Renal cortex interstitium (tissue), 11 donors: ENCODE results near the gene INTS12. TPM values are rescaled to one million over a fixed set of nuclear protein-coding genes. Genes with fewer than 3 reads are reported as not detected.
A peak's percentile ranks its signal among the peaks of the same experiment; 100 is the strongest.
"Not testable (repeated sequence)": the region's sequence is repeated elsewhere in the genome, so short reads cannot be mapped to it uniquely, and the experiment has no call there.

Source experiments
- DNase-seq, 11 donors: peaks; one replicate each; pipeline ENCODE4 v3.0.0-alpha.2; 2013; ENCODE audit warnings: low read depth in 9 of 11, low spot score in 4 of 11; ENCODE audit errors: extremely low read depth in 1 of 11
- polyA plus RNA-seq, 3 donors: library from polyadenylated mRNA; unstranded; fragments of 120-200 nt; gene quantifications; one replicate each; pipeline ENCODE4 v1.2.1, GENCODE V29; 2013; ENCODE audit not compliant: insufficient read length in 3 of 3

The INTS12 gene
- polyA plus RNA-seq, 3 donors: 30.0 to 38.8 (median 33.0) TPM

DNA sequence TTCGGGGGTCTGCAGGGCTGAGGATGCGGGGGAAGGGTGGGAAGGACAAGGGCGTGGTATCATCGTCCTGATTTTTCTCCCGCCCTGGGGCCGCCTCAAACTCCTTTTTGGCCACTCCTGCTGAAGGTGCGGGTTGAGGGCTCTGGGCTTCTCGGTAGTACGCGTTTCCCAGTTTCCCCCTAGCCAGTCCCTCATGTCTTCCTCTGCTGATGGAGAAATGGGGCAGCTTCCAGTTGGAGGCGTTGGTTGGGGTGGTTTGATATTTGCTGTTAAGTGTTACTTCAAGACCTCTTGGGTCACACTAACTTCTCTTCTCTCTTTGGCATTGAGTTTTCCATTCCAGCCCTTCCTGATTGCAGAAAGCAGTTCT, 577 bp upstream of the INTS12 start:
- peak in 6 of 11 donors; percentile 18 to 39 (median 25) for DNase-seq

DNA sequence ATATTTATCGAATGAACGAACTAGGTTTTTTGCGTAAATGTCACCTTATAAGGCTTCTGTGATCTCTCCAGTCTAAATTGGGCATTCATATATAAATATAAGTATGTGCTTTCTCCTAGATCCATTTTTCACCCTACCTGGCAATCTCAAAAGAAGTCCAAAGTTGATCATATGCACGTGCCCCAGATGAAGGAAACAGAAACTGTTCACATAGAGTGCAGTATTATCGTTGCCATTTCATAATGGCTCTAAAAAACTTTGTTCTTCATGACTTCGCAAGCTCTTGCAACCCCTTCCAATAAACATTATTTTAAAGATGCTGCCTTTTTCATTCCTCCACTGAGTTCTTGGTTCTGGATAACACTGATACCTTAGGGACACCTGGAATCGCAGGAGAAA, 708 bp downstream of the INTS12 start:
- no peak for DNase-seq

DNA sequence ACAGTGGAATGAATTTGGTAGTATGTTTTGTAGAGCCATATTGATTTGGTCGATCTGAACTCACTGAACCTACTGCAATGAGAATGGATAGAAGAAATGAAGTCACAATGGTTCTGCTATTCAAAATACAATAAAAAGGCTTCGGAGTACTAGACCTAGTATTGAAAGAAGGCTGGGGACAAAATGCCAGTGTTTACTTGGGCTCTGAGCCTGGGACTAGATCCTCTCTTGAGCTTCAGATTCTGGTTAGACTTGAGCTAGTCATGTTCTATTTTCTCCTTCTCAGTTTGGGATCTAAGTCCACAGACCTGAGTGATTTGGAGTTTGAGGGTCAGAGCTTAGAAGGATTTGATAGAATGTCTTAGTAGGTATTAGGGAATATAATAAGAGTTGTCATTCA, 9.9 kb downstream of the INTS12 start:
- DNase-seq: no peak

DNA sequence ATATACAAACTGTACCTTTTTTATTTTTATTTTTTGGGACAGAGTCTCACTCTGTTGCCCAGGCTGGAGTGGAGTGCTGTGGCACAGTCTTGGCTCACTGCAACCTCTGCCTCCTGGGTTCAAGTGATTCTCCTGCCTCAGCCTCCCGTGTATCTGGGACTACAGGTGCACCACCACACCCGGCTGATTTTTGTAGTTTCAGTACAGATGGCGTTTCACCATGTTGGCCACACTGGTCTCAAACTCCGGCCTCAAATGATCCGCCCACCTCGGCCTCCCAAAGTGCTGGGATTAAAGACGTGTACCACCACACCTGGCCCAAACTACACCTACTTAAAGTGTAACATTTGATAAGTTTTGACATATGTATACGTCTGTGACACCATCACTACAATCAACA, 12.7 kb downstream of the INTS12 start:
- DNase-seq: not testable (repeated sequence)

DNA sequence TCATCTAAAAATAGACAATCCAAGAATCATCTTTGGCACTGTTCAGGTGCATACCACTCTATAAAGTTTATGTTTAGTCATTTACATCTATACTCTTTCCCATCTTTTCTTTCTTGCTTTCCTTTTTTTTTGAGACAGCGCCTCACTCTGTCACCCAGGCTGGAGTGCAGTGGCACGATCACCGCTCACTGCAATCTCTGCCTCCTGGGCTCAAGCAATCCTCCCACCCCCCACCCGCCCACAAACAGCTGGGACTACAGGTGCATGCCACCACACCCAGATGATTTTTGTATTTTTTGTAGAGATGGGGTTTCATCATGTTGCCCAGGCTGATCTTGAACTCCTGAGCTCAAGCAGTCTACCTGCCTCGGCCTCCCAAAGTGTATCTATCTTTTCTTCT, 13.7 kb downstream of the INTS12 start:
- not testable (repeated sequence) for DNase-seq

DNA sequence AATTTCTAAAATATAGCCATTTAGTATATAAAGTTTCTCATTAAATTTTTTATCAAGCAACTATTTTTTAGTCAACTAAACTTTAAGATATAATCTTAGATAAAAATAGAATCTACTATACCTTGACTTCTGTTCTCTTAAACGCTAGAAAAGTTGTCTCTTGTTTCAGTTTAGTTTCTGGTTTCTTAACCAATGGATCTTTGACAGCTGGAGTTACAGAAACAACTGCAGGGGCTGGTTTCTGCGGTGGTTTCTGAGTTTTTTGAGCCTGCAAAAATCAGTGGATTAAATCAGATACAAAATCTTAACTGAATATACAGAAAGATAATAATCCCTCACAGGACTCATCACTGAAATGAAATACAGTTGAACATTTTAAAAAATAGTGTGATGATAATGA, 21.9 kb downstream of the INTS12 start:
- DNase-seq: no peak

DNA sequence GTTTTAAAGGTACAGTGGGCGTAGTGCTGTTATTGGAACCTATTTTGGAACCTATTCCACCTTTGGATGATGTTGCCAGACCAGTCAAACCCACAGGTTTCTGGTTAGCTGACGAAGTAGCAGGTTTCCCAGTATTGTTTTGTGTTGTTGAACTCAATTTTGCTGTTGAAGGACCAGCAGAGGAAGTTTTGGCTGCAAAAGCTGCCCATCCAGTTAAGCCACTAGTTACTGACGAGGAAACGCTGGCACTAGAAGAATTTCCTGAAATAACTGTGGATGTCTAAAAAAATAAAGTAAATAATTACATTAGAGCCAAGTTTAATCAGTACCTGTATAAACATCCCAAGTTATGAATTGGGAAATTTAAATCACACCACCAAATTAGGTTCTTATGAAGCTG, 25.5 kb downstream of the INTS12 start:
- peak in 3 of 11 donors; percentile 3 to 20 (median 4) for DNase-seq

DNA sequence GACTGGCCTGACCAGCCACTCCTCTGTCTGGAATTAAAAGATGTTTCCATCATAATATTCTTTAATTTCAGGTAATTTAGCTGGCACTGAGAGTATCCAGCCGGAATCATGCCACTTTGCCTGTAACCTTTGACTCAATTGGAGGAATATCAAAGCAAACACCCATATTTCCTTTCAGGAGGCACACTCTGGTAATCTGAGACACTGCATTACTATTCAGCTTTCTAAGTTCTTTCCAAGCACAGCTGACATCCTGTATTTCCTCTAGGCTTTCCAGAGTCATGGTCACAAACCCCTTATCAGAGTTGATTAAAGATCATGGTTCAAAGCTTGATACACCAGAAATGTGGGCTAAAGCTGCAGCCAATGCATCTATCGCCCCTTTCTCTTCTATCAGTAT, 29.3 kb downstream of the INTS12 start:
- no peak for DNase-seq

DNA sequence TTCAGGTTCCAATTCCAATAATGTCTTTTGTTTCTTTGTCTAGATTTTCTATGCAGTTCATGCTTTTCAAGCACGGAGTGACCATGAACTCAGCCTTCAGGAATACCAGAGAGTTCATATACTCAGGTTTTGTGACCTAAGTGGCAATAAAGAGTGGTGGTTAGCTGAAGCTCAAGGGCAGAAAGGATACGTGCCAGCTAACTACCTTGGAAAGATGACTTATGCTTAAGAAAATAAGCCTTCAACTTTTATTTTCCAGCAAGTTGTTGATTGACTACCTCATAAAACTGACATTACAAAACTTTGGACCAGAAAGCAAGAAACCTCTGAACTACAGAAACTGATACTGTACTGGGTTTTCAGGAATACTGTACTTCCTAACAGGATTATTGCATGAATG, 30.8 kb downstream of the INTS12 start:
- DNase-seq: no peak

DNA sequence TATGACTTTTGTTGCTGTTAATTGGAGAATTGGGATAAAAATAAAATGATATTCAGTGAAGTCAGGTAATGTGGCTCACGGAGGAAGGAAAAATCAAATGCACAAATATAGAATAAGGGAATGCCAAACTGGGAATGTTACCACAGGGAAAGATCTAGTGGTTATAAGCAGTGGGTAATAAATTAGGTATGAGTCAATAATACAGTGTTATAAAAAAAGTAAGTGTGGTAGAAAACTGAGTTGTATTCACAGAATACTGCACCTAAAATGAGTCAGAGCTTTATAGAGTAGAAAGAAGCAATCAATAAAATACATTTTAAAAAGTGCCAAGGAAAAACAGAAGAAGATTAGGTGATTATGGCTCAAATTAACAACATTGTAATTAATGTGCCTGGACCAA, 34.5 kb downstream of the INTS12 start:
- no peak for DNase-seq

DNA sequence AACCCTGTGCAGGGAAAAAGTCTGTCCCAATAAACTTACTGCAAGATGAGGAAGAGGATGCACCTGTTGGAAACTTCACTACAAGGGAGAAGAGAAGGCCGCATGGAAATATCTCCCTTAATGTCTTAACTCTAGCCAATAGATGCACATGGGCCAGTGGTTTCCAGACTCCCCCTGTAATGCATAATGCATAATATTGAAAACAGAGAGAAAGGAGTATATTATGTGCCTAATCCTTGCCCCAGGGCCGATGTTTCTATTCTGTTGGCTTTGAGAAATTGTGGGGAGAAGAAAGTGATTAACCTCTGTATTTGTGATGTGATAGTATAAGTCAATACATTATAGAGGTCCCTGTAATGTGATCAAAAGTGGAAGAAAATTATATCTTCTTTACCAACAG, 37.2 kb downstream of the INTS12 start:
- DNase-seq: no peak

DNA sequence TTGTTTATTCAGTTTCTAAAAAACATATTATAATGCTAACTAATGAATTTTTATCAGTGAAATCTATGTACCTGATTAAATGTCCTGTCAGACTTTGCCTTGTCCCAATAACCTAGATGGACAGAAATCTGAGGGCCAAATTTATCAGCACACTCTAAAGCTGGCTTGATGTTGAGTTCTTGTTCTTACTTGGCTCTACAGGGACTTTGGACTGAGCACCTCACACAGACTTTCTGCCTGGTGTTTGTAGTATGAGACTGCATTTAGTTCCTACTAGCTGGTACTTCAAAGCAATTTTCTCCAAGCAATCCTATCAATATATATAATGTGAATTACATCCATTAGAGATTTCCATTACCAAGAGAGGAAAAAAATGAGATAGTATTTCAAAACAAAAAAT, 37.8 kb downstream of the INTS12 start:
- DNase-seq: no peak

DNA sequence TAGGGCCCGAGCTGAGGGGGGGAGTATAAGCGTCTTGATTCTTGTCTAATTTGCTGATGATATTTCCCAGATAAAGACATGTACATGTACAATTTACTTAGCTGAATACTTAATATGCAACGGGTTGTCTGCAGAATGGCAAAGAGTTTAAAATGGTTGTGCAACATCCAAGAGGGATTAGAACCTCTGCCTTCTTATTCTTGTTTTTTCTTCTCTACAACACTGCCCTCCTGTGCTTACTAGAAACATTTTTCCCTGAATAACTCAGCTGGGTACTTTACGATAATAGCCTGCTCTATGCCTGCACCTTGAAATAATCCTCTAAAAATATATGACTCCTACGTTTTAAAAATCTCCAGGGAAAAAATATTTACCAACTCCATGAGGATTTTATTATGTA, 41.8 kb downstream of the INTS12 start:
- DNase-seq: peak in 1 of 11 donors; percentile 11

DNA sequence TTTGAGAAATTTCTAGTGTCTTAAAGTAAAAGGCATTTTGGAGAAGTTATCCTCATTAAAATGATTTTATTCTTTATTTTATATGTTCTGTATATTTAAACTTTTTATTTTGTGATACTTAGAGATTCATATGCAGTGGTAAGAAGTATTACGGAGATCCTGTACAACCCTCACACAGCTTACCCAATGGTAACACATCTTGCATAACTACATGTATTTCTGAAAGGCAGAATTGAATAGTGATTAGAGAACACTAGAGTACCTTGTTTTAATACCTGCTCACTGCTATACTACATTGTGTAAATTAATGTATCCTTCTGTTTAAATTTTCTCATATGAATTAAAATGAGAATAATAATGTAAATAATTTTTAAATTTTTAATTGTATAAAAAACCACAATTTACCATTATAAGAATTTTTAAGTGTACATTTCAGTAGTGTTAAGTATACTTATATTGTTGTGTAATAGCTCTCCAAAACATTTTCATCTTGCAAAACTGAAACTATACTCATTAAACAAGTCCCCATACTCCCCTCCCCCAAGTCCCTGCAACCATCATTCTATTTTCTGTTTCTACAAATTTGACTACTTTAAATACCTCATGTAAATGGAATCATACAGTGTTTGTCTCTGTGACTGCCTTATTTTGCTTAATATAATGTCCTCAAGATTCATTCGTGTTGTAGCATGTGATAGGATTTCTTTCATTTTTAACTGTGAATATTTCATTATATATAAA, 45.4 kb downstream of the INTS12 start:
- DNase-seq: no peak

DNA sequence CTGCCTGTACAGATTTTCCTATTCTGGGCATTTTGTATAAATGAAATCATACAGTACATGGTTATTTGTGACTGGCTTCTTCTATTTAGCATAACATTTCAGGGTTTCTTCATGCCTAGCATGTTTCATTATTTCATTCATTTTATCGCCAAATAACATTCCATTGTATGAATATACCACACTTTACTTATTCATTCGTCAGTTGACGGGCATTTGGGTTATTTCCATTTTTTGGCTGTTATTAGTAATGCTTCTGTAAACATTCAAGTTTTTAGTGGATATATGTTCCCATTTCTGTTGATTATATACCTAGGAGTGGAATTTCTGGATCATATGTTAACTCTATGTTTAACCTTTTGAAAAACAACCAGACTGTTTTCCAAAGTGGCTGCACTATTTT, 47.5 kb downstream of the INTS12 start:
- no peak for DNase-seq

DNA sequence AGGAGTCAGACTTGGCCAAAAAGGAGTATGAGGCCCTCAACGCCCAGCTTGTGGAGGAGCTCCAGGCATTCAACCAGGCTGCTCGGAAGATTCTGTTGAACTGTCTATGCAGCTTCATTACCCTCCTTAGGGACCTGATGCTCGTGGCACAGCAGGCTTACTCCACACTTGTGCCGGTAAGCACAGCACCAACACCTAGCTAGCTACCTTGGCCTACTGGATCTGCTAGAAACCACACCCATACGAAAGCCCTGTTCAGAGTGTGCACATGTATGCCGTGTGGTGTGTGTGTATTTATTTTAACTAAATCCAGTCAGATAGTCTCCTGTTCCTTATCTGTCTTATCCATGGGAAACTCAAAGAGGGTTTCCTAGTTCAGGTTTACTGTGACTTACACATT, 49.3 kb downstream of the INTS12 start:
- no peak for DNase-seq

DNA sequence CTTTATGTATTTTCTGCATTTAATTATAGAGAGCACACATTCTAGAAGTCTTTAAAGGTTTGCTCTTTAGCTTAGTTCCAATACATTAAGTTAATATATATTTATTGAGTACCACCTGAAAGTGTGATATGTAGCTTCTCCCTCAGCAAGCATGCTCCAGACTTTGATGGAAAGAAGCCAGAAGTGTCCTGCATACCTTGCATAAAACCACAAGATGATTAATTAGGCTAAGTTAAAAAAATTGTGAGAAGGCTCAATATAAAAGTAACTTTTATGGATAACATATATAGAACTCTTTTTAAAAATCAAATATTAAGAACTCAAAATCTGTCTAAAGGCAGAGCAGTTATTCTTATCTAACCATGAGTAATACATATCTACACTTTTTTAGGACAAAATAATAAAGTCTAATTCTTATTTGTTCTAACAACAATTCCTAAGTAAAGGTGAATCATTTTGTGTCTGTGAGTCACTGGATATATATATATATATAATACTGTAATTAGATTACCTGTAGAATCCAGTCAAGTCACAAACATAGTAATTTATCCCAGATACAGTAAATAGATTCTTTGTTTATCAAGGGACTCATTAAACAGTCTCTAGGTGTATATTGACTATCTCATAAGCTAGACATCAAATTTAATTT, 51.2 kb downstream of the INTS12 start:
- DNase-seq: no peak

DNA sequence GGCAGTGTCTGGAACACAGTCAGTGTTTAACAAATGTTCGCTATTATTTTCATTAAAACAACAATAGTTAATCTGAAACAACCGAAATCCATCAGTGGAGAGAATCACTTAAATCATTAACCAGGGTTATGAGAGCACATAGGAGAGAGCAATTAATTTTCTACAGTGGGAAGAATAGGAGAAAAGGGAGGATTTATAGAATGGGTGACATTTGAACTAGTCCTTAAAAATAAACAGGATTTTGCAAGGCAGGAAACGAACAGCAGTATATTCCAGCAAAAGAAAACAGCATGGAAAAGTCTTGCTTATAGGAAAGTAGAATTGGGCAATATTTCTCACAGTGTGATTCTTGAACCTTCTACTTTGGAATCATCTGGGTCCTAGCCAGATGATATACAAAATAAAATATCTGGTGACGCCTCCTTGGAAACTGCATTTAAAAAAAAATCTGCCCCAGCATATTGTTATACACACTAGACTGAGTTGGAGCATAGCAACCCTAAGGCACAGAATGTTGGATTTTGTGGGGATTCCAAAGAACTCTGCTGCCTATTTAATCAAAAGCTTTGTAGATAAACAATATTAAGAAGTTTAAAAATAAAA, 56.1 kb downstream of the INTS12 start:
- peak in 5 of 11 donors; percentile 29 to 63 (median 39) for DNase-seq

DNA sequence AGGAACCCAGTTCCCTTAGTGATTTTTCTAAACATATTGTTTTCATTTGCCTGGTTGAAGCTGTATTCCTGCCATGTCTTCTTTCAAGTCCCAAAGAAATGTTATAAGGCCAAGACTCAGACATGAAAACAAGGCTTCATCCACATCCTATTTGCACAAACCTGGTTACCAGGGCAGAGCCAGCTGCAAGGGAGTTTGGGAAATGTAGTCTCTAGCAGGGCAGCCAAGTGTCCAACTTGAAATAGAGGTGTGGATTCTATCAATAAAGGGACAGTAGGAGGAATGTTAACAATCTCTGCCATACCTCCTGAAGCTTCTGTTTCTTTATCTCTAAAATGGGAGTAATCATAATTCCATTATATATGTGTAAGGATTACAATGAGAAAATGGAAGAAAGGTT, 56.6 kb downstream of the INTS12 start:
- DNase-seq: no peak

DNA sequence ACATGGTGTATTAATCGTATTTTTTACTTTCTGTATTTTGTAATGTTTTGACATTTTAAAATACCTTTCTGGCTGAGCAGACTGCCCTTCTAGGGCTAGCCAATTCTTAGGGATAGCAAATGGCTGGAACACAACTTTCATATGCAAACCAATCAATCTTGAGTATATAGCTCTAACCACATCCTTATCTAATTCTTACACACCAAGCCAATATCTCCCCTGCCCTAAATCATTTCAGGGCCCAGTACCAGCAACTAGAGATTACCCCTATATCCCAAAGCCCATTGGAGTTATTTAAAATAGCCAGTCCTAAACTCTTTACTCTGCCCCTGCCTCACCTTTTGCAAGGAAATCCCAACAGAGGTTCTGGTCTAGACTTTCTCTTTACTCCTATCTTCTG, 58.3 kb downstream of the INTS12 start:
- DNase-seq: no peak

DNA sequence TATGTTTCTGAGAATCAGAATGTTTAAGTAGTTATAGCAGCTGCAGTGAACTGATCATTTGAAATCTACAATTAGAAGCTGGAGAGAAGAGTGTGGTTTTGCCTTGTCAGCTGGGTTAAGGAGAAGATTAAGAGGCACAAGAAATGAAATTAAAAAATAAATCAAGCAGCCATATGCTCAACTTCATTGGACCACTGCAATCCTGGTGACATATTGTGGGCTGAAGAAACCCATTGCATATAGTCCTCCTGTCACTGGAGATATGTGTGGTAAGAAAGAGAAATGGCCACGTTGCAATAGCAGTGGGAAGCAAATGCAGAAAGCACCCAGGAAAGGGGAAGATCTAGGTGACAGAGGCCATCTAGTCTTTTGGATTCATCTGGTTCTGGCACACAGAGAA, 63.0 kb downstream of the INTS12 start:
- DNase-seq: no peak
